GM21515 (cell line): ENCODE results near the gene CAPN1.

Experiments
- ATAC-seq: cut with Tn5 transposase; IDR thresholded peaks from one replicate; pipeline ENCODE4 v1.9.1; 2021; ENCODE audit not compliant: unreplicated experiment

The CAPN1 gene

DNA sequence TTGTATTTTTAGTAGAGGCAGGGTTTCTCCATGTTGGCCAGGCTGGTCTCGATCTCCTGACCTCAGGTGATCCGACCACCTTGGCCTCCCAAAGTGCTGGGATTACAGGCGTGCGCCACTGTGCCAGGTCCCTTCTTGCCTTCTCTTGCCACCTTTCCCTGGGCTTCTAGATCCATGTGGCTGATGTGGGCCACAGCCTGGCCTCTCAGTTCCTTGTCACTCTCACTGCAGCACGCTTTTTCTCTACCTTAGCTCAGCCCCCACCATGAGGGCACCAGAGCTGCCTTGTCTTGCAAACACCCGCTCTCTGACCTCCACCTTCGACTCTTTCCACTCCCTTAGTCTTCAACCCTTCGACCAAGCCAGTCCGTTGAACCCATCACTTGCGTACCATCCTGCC, 7.5 kb downstream of the CAPN1 start:
- ATAC-seq: no peak

GRCh38 chr11:65194564-65194963, 12.8 kb downstream of the CAPN1 start:
- no peak for ATAC-seq

DNA sequence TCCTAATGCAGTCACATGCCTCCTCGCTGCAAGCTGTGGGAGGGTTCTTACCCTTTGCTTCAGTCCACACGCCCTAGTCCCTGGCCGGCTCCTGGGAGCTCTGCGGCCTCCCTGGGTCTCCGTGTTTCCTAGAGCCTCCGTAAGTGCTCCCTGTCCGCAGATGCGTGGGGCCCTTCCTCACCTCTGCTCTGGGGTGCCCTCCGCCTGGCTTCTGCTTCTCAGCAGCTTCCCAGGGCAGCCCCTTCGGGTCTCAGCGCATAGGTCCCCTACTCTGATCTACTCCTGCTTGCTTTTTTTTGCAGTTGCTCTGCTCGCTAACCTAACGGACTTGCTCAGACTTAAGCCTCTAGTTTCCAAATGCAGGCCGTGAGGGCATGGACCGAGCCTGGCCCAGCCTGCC, 22.4 kb downstream of the CAPN1 start:
- ATAC-seq: no peak

- no peak for ATAC-seq
Measured at GRCh38 chr11:65204646-65205601, 23.2 kb downstream of the CAPN1 start.

DNA sequence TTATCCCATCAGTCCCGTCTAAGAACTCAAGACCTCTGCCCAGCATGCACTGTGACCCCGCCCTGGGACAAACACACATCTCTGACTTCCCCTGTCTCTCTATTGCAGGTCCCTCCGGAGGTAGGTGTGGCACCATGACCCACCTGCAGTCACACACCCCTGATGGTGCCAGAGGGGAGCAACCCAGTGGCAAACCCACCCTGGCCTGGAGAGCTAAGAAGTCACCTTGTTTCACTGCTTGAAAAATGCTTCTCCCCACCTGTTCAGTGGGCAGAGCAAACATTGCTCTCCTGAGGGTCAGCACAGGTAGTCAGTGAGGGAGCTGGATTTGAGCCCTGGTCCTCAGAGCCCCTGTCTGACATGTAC, 23.9 kb downstream of the CAPN1 start:
- ATAC-seq: no peak

DNA sequence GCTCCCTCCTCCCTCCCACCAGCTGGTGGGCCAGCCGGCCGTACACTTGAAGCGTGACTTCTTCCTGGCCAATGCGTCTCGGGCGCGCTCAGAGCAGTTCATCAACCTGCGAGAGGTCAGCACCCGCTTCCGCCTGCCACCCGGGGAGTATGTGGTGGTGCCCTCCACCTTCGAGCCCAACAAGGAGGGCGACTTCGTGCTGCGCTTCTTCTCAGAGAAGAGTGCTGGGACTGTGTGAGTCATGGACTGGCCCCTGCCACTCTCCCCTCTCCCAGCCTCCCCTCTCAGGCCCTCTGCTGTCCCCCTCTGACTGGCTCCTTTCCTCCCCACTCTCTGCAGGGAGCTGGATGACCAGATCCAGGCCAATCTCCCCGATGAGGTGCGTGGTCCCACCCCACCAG, 24.7 kb downstream of the CAPN1 start:
- ATAC-seq: no peak

GRCh38 chr11:65206901-65207300, 25.2 kb downstream of the CAPN1 start:
- ATAC-seq: no peak

DNA sequence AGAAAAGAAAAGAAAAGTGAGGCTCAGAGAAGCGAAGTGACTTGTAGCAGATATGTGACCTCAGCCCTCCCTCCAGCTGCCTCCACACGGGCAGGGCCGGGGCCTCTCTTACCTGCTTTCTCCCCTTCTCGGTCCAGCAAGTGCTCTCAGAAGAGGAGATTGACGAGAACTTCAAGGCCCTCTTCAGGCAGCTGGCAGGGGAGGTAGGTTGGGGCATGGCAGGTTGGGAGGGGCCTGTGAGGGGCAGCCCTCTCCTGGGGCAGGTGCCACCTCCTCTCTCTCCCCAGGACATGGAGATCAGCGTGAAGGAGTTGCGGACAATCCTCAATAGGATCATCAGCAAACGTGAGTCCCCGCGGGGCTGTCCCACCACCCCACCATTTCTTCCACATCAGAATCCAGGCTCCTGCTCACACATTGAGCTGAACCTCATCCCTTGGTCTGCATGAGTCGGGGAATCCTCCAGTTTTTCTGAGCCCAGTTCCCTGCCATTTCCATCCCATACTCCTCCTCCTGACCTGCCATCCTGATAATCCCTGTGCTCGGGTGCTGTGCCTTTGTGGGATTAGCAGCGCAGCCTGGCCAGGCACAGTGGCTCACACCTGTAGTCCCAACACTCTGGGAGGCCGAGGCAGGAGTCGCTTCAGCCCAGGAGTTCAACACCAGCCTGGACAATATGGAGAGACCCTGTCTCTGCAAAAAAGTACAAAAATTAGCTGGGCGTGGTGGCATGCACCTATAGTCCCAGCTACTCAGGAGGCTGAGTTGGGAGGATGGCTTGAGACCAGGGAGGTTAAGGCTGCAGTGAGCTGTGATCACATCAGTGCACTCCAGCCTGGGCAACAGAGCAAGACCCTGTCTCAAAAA, 26.4 kb downstream of the CAPN1 start:
- ATAC-seq: no peak

DNA sequence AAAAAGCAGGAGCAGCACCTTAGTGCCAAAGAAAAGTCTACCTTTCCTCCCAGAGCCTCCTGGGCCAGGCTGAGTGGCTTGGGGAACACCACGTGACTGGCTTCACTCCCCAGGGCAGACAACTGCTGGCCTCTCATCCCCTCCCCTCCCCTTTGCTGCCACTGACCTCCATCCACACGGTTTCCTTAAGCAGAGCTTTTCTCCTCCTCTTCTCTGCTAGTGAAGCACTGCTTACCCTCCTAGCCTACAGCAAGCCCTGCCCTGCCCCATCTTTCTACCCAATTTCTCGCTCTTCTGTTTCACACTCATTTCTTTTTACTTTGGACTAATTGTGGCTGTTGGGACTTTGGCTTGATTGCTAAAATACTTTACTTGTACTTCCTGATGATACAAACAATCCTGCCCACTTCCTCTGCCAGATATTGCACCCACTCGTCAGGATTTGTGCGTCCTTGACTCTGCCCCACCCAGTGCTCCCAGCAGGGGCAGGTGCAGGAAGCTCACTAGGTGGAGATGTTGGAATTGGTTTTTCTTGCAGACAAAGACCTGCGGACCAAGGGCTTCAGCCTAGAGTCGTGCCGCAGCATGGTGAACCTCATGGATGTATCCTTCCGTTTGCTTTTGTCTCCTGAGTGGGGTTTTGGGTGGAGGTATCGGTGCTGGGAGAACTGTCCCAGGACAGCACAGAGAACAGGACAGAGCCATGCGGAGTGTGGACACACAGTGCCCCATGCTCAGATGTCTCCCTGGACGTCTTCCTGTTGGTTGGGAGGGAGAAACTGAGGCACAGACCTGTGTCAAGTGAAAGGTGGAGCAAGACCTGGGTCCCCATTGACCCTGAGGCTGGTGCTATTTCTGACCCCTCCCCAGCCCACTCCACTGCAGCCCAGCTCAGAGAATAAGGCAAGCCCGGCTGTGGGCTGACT, 27.3 kb downstream of the CAPN1 start:
- no peak for ATAC-seq

GRCh38 chr11:65209711-65210360, 28.1 kb downstream of the CAPN1 start:
- ATAC-seq: no peak

- no peak for ATAC-seq
Measured at GRCh38 chr11:65210361-65210731, 28.6 kb downstream of the CAPN1 start.

DNA sequence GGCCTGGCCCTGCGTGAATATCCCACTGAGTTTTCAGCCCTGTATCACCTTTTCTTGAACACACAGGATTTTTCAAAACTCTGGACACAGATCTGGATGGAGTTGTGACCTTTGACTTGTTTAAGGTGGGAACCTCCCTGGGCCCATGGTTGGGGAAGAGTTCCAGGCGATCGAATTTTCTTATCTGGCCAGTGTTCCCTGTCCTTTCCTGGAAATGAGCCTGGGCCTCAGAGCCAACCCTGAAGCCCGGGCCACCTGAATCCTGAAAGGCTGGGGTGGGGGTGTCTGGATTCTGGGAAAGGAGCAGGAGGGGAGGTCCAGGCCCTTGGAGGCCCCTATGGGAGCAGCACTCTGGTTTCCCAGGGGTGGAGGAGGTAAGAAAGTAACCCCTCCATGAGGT, 29.0 kb downstream of the CAPN1 start:
- ATAC-seq: no peak

- no peak for ATAC-seq
Measured at GRCh38 chr11:65211293-65212105, 29.8 kb downstream of the CAPN1 start.

- ATAC-seq: no peak
Measured at GRCh38 chr11:65212226-65212801, 30.6 kb downstream of the CAPN1 start.

DNA sequence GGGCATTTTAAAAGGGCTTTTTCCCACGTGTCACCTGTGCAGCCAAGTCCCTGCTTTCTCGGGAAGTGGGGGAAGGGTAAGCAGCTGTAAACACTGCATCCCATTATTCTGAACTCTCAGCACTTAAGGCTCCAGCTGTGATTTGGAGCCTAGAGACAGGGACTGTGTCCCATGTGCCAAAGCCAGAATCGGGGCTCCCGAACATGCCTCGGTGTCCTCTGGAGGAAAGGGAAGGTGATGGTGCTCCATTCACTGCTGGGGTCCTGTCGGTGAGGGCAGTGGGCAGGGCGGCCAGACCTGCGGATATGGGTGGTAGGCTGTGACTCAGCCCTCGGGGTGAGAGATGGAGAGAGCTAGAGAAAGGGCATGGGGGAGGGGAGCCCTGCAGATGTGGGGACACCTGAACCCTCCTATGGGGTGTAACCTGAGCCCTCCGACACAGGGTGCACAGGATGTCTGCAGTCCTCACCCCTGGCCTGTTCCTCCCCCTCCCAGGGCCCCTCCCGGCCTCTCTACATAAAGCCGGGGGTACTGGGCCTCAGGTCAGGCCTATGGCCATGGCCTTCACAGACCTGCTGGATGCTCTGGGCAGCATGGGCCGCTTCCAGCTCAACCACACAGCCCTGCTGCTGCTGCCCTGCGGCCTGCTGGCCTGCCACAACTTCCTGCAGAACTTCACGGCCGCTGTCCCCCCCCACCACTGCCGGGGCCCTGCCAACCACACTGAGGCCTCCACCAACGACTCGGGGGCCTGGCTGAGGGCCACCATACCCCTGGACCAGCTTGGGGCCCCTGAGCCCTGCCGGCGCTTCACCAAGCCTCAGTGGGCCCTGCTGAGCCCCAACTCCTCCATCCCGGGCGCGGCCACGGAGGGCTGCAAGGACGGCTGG, 31.8 kb downstream of the CAPN1 start:
- ATAC-seq: no peak

- ATAC-seq: no peak
Measured at GRCh38 chr11:65214212-65214845, 32.6 kb downstream of the CAPN1 start.

GRCh38 chr11:65215441-65216076, 33.8 kb downstream of the CAPN1 start:
- ATAC-seq: no peak
